HG02571 (cell line): ENCODE data around the gene TRAF7.

Experiments
- ATAC-seq: cut with Tn5 transposase; IDR thresholded peaks from one replicate; pipeline ENCODE4 v1.9.1; 2021; ENCODE audit warnings: mild to moderate bottlenecking, moderate library complexity; ENCODE audit not compliant: unreplicated experiment

Gene TRAF7

DNA sequence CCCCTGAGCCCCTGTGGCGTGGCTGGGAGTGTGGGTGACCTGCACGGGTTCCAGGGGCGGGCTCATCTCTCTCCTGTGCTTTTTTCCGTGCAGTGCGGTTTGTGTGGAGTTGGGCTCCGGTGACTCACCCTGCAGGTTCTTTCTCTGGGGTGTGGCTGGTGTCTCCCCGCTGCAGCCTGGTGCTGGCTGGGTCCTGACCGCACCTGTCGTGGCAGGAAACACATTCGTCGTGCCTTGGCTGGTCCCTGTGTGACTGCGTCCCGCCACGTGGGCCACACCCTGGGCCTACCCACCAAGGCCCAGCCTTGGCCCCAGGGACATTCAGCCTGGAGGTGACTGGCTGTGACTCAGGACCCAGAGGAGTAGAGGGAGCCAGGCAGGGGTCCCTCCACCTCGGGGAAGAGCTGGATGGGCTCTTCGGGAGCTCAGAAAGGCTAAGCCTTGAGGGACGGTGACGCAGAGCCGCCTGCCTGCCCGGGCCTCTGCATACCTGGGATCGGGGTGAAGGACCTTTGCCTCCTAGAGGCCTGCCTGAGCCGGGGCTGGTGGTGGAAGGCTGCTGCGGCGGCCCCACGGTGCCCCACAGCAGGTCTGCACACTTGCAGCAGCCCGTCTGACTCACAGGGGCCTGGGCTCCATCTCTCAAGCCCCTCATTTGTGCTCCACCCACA, 7.8 kb downstream of the TRAF7 start:
- ATAC-seq: no peak

DNA sequence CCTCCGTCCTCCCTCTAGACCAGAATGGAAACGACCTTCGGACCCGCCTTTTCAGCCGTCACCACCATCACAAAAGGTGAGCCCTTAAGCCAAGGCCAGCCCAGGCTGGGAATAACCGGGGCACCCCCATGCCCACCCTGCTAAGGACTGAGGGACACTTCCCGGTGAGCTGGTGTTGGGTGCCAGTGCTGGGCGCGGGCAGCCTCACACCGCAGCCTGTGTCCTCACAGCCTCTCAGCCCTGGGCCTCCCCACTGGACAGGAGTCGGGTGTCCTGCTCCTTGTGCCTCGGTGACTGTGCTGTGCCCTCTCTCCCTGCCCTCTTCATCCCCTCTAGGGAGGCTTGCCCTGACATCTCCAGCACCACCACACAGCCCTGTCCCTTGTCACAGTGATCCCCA, 10.3 kb downstream of the TRAF7 start:
- ATAC-seq: no peak

DNA sequence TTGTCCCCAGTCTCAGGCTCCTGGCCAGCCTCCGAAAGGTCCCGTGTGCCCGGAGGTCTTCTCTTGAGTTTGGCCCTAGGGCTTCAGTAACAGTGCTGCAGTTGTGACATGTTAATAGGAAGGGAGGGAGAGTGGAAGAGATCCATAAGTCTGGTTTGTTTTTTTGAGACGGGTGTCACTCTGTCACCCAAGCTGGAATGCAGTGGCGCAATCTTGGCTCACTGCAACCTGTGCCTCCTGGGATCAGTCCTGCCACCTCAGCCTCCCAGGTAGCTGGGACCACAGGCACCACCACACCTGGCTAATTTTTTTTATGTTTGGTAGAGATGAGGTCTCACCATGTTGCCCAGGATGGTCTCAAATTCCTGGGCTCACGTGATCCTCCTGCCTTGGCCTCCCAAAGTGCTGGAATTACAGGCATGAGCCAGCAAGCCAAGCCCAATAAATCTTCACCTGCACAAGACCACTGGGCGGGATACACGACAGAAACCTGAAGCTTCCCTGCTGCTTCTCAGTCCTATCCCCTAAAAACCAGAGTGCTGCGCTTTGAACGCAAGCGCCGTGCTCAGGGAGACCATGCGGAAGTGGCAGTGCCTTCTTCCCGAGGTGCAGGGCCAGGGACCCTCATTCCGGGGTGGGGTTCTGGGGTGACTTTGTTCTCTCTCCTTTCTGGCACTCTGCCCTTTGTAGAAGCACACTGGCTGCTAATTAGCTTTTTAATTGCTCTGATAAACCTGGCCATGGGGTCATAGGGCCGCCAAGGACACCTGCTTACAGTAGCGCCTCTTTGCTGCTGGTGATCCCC, 10.9 kb downstream of the TRAF7 start:
- ATAC-seq: no peak

DNA sequence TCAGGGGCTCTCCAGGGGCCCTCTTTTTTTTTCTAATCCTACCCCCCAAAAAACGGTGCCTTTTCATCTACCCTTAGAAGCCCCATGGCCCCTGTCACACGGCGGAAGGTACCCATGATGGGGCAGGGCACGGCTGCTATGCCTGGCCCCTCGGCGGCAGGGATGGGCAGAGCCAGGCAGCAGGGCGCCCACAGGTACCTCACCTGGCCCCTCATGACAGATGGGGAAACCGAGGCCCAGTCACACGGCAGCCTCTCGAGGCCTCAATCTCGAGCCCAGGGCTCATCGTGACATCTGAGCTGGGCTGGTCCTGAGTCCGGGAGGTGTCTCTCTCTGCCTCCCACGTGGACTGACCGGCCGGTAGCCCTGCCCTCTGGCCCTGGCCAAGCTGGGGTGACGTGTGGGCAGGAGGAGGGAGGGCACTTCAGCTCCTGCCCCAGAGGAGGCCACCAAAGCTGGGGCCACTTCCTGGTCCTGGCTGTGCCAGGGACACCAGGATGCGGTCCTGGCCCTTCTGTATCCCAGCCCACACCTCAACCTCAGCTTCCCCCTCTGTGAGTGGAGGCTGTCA, 11.6 kb downstream of the TRAF7 start:
- ATAC-seq: no peak

DNA sequence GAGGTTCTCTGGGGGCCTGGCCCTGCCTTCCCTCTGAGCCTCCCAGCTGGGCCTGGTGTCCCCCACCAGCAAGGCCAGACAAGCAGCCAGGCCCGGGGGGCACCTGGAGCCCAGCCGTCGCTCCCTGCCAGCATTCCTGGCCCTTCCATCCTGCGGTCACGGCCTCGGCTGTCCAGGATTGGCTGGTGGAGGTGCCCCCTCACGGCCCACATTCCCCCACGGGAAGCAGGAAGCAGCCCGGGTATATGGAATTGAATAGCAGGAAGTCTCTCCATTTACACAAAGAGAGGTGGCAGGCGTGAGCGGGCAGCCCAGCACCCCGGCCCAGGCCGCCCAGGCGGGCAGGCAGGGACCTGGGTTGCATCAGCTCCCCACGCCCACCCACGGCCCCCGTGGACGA, 14.5 kb downstream of the TRAF7 start:
- ATAC-seq: no peak

DNA sequence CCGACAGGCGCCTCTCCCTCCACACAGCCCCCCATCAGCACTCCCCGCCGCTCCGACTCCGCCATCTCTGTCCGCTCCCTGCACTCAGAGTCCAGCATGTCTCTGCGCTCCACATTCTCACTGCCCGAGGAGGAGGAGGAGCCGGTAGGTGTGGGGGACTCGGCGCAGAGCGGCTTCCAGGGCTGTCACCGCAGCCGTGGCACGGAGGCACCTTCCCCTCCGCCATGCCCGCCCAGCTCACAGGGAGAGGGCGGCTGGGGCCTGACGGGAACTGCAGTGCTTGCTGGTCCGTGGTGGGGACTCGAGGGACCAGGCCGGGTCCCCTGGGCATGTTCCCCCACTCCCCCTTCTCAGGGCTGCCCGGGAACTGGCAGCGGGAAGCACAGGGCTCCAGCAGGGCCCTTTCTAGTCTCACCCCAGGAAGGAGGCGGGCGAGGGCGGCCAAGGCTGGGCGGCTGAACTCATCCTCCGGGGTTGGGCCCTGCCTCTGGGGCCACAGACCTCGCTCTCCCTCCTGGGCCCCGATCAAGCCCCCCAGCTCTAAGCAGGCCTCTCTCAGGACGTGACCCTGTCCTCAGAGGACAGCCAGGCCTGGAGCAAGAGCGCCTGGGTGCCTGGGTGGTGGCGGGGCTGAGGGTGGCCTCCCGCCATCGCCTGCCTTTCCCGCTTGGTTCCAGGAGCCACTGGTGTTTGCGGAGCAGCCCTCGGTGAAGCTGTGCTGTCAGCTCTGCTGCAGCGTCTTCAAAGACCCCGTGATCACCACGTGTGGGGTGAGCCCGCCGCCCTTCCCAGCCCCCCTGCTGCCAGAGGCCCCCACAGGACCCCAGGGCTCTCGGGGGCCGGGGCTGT, 15.2 kb downstream of the TRAF7 start:
- no peak for ATAC-seq

DNA sequence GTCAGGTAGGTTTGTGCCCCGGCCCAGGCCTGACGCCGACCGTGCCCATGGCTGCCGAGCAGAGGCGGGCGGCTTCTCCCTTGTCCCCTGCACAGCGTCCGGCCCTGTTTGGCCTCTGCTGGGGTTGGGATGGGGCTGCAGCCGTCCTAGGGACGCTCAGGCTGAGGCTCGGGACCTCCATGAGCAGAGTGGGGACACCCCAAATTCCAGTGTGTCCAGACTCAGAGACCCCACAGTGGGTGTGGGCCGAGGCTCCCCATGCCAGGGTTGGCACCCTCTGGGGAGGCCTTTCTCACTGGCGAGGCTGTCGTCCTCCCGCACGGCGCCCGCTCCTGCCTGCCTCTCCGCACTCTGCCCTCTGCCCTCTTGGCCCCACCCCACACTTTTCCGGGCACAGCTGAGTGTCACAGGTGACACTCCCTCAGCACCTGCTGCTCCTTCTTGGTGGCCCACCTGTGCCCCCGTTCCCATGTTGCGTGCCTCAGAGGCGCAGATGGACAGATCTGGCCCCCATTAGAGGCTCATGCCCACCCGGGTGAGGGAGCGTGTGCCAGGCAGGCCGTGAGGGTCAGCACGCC, 16.1 kb downstream of the TRAF7 start:
- ATAC-seq: no peak

DNA sequence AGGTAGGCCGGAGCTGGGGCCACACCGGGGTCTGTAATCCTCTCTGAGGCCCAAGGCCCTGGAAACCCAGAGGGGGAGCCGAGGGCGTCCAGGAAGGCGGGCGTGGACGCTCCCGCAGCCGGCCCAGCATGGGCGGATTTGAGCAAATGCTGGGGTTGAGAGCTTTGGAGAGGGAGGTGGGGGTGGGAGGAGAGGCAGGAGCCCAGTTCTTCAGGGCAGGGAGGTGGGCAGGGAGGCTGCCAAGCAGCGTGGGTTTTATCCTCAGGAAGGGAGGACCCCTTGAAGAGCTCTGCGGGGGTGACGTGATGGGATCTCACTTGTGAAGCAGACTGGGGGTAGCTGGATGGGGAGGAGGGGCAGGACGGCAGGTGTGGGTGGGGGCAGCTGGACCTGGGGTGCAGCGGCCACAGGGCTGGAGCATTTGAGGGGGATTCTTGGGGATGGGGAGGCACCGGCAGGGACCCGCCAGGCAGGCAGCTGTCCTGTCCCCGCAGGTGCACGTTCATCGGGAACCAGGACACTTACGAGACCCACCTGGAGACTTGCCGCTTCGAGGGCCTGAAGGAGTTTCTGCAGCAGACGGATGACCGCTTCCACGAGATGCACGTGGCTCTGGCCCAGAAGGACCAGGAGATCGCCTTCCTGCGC, 17.2 kb downstream of the TRAF7 start:
- ATAC-seq: no peak

DNA sequence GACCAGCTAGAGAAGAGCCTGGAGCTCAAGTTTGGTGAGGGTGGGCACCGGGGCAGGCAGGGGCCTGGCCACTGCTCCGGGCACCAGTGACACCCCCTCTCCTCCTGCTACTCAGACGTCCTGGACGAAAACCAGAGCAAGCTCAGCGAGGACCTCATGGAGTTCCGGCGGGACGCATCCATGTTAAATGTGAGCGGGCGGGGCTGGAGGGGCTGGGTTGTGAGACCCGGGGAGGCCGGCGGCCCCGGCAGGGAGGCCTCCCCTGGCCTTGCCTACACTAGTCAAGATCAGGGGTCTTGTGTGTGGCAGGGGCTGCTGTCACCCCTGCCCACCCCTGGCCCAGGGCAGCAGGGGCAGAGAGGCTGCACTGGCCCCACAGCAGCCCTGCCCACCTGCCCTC, 17.8 kb downstream of the TRAF7 start:
- no peak for ATAC-seq

DNA sequence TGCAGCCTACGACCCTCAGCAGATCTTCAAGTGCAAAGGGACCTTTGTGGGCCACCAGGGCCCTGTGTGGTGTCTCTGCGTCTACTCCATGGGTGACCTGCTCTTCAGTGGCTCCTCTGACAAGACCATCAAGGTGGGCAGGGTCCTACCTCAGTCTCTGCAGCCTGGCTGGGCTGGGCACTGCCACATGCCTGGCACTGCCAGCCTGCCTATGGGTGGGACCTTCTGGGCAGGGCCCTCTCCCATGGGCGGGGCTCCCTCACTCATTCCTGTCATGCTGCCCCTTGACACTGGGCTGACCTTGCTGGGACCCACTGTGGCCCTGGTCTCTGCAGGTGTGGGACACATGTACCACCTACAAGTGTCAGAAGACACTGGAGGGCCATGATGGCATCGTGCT, 18.3 kb downstream of the TRAF7 start:
- no peak for ATAC-seq

DNA sequence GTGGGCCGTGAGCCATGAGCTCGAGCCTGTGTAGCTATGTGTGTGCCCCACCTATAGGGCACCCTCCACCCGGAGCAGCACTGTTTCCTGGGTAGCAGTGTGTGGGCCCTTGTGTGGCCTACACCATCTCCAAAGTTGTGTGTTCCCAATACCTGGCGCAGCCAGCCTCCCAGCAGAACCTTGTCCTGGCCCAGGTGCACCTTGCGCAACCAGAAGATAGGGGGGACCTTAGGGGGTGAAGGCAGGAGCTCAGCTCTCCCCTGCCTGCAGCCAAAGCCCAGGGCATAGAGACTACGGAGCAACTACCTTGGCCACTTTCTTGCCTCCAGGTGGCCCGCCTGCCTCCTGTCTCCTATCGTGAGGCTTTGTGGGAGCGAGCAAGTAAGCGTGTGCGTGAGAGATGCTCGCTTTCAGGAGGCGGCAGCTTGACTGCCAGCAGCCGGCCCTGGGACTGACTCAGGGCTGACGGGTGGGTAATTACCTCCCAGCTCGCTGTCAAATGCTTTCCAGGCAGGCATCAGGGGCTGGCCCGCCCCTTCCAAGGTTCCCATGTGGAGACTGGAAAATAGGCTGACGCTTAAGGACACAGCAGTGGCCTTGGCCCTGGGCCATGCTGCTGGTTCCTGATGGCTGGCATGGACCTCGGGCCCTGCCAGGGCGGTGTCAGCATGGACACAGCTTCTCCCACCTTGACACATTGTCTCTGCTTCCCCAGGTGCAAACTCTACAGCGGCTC, 19.0 kb downstream of the TRAF7 start:
- no peak for ATAC-seq

DNA sequence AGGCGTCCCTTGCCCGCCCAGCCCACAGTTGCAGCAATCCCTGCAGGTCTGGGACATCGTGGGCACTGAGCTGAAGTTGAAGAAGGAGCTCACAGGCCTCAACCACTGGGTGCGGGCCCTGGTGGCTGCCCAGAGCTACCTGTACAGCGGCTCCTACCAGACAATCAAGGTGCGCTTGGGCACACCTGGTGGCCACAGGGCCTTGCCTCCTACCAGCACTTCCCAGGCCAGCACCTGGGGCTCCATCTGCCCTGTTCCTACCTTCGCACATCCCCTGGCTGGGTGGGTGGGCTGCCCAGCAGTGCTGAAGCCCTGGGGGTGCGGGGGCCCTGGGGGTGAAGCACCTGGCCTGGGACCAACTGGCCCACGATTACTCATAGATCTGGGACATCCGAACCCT, 19.9 kb downstream of the TRAF7 start:
- ATAC-seq: no peak

DNA sequence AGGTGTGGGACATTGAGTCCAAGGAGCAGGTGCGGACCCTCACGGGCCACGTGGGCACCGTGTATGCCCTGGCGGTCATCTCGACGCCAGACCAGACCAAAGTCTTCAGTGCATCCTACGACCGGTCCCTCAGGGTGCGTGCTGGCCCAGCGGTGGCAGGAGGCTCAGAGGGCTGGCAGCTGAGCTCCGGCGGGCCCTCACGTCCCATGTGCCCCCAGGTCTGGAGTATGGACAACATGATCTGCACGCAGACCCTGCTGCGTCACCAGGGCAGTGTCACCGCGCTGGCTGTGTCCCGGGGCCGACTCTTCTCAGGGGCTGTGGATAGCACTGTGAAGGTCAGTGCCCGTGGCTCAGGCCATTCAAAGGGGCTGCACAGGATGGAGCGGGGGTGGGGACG, 20.5 kb downstream of the TRAF7 start:
- no peak for ATAC-seq

DNA sequence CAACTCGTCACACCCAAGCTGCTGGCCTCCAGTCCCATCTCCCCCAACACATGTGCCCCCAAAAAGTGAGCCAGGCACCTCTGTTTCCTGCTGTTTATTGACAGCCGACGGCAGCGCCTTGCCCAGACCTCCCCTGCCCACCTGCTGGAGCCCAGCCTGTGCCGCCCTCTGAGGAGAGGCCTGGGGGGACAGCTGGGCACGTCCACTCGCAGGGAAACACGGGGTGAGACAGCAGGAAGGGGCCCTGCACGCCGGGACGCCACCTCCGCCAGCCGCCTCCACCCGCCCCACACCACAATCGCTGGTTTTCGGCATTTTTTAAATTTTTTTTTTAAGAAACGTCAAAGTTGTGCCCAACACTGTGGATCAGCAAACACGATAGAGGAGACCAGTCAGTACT, 21.5 kb downstream of the TRAF7 start:
- no peak for ATAC-seq

DNA sequence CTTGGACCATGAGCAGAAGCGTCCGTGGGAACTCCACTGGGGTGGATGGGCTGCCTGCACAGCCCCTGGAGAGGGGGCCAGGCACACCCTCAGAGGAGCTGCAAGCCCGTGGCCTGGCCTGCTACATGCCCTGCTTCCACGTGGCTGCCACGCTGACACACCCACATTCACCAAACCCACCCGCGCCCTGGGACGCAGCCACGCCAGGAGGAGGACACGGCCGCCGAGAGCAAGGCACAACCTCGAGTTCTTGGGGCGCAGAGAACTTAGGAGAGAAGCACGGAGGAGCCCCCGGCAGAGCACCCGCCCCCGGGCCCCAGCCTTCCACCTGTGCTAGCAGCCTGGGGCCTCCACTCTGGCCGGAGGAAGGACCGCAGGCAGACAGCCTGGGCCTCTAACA, 22.0 kb downstream of the TRAF7 start:
- ATAC-seq: no peak

DNA sequence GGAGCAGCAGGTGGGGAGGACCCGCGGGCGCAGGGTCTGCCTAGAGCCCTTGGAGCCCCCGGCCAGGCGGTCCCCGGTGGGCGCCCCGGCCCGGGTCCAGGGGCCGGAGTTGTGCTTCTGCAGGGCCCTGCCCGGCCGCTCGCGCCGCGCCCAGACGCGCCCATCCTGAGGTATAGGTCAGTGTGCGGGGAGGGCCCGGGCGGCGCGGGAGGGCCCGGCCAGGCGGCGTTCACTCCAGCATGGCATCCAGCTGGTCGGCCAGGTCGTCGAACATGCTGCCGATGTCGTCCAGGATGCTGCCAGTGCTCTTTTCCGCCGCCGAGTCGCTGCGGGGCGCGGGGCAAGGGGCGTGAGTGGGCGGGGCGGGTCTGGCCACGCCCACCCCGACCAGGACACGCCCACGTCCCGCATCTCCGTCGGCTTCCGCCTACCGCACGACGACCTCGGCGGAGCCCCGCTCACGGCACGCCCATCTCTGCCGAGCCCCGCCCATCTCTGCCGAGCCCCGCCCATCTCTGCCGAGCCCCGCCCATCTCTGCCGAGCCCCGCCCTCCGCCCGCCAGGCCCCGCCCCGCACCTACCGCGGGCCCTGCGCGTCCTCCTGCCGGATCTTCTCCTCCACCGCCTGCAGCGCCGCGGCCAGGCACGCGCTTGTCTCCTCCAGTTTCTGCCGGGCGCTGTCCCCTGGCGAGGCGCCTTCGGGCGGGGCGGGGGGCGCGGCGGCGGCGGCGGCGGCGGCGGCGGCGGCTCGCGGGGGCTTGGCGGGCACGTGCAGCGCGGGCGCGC, 22.9 kb downstream of the TRAF7 start:
- no peak for ATAC-seq

DNA sequence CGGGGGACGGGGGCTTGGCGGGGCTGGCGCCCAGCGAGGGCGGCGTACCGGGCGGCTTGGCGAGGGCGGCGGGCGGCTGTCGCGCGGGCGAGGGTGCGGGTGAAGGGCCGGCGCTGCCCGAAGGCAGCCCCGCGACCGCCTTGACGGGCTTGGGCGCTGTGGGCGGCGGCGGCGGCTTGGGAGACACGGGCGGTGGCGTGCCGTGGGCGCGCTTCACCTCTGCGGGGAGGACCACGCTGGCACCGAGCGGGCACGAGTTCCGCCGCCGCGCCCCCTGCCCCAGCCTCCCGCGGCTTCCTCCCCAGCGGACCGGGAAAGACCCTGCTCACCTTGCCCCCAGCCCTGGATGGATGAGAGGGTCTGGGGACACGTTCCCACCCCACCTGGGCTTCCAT, 23.5 kb downstream of the TRAF7 start:
- no peak for ATAC-seq

DNA sequence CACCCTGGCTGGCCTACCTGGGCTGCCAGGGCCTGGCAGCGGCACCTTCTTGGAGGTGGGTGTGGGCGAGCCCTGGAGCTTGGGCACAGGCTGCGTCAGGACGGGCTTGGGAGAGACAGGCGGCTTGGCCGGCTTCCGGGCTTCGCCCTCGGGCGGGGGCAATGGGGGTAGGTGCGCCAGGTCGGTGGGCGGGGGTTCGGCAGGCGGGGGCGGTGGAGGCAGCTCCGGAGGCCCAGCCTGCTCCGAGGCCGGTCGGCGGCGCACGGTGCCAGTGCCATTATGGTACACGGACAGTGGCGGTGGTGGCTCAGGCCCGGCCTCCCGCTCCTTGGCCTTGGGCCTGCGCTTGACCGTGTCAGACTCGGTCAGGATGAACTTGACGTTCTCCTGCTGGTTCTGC, 24.0 kb downstream of the TRAF7 start:
- no peak for ATAC-seq

DNA sequence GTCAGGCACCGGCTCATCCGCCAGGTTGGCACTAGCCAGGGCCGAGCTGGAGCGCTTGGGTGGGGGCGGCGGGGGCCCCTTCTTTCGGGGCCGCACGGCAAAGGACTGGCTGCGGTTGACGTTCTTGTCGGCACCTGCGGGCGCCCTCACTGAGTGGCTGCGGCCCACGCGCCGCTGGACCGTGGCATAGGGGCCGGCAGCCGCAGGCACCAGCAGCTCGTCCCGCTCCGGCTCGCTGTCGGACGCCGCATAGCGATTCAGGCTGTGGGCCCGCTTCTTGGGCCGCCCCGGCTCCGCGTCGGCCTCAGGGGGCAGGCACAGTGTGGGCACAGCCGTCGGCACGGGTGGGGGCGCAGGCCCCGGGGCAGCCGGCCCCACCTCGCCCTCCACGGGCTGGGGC, 24.9 kb downstream of the TRAF7 start:
- ATAC-seq: no peak
